Ectodermal cell (in vitro differentiated cells): ENCODE data around the gene TPMT.
A peak's percentile ranks its signal among the peaks of the same experiment; 100 is the strongest.

Experiments
- H3K27ac ChIP-seq: 2 replicates; pipeline ENCODE4 v1.7.0; 2013; ENCODE audit warnings: mild to moderate bottlenecking, low read depth, low read length; ENCODE audit not compliant: insufficient read depth, poor library complexity, severe bottlenecking
- H3K27me3 ChIP-seq: 2 replicates; pipeline ENCODE4 v1.7.0; 2013; ENCODE audit warnings: mild to moderate bottlenecking, low read length; ENCODE audit not compliant: insufficient read depth, control insufficient read depth, poor library complexity, severe bottlenecking
- H3K36me3 ChIP-seq: one replicate; pipeline ENCODE4 v1.7.0; 2013; ENCODE audit warnings: low read length; ENCODE audit not compliant: control insufficient read depth, insufficient read depth
- H3K4me1 ChIP-seq: one replicate; pipeline ENCODE4 v1.7.0; 2013; ENCODE audit warnings: low read length; ENCODE audit not compliant: control insufficient read depth, insufficient read depth
- H3K4me3 ChIP-seq: 2 replicates; pipeline ENCODE4 v1.7.0; 2013; ENCODE audit warnings: low read depth, low read length, control low read depth; ENCODE audit not compliant: insufficient read depth
- H3K9me3 ChIP-seq: 2 replicates; pipeline ENCODE4 v1.7.0; 2013; ENCODE audit warnings: mild to moderate bottlenecking, low read length, moderate library complexity; ENCODE audit not compliant: control insufficient read depth
- WGBS, 2 experiments: methylation state at CpG; one replicate each; pipeline ENCODE4 v1.1.7; 2013; ENCODE audit warnings: missing lambda C conversion rate in 2 of 2; 5-methylcytosine and 5-hydroxymethylcytosine counted together

Gene TPMT

DNA sequence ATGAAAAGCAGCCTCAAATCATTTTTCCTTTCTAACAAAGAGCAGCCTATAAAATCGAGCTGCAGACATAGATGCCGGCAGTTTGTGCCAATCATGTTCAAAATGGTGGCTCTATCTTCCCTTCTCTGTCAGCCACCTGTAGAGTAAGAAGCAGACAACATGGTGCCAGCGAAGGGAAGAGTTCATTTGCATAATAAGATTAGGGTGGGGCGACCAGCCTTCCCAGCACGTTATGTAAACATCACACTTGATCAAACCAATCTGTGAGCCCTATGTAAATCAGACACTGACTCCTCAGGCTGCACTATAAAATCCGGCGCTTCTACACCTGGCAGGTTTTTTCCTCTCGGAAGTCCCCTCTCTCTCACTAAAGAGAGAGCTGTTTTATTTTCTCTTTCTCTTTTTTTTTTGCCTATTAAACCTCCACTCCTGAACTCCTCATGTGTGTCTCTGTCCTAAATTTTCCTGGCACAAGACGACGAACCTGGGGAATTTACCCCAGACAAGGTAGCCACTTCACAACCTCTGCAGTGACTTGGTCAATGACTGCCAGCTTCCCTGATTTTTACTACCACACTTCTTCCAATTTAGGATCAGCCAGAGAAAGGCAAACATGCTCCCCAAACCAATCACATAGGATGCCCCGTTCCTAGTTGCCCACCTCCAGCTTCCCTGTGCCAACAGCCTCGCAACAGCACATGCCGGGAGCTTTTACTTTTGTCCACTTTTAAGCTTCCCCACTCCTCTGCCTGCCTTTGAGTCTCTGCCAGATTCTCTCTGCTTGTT is 12.9 kb downstream of the TPMT start:
- H3K9me3 ChIP-seq: no peaks in the 10 kb centered on the region
- no peak overlapping the region for H3K4me3 ChIP-seq
- peaks cover 5% of the 10 kb centered on the region for H3K36me3 ChIP-seq
- 79 to 81% methylated on average over 13 of the region's 13 CpGs for WGBS, 2 experiments
- H3K27me3 ChIP-seq: no peaks in the 10 kb centered on the region
- H3K4me1 ChIP-seq: no peaks in the 10 kb centered on the region
- no peak overlapping the region for H3K27ac ChIP-seq

DNA sequence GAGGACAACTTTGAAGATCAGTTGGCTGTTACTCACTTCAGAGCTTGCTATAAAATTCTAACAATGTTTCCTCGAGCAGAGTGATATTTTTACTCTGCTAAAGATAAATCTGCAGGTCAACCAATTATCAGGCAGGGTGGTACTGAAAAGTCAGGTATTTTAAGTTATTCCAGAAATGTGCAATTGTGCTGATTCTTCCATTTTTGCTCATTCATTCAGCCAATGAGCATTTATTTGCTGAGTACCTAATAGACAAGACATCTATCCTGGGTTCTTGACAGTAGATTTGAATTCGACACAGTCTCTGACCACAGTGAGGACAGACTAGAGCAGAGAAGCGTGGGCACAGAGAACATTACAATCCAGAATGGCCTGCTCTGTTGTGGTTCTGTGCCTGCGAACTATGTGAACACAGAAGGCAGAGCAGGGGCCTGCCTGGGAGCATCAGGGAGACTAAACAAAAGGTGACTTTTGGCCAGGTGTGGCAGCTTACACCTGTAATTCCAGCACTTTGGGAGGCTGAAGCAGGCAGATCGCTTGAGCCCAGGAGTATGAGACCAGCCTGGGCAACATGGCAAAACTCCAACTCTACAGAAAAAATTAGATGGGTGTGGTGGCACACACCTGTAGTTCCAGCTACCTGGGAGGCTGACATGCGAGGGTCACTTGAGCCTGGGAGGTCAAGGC is 14.8 kb downstream of the TPMT start:
- Histone ChIP-seq H3K36me3 (peaks cover 5% of the 10 kb centered on the region), H3K27ac (no peak overlapping the region), H3K4me3 (no peak overlapping the region), H3K27me3 (no peaks in the 10 kb centered on the region), H3K4me1 (no peaks in the 10 kb centered on the region), H3K9me3 (no peaks in the 10 kb centered on the region)
- WGBS, 2 experiments: 93 to 95% methylated on average over 6 of the region's 6 CpGs

DNA sequence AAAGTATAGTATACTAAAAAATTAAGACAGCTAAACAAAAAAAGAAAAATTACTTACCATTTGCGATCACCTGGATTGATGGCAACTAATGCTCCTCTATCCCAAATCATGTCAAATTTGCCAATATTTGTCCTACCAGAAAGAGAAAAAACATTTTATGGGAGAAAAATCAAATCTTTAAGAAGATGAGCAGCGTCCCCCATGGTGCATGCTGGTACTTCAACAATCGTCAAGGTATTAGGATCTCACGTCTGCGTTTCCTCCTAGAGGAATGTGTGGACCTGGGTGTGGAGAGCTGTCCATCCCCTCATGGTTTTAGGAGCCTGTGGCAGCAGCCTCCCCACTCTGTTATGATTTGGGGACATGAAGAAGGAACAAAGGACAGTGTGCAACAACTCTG is 16.0 kb downstream of the TPMT start:
- H3K4me3 ChIP-seq: no peak overlapping the region
- H3K9me3 ChIP-seq: no peaks in the 10 kb centered on the region
- H3K36me3 ChIP-seq: peaks cover 5% of the 10 kb centered on the region
- no peaks in the 10 kb centered on the region for H3K4me1 ChIP-seq
- 87 to 94% methylated on average over 5 of the region's 5 CpGs for WGBS, 2 experiments
- H3K27me3 ChIP-seq: no peaks in the 10 kb centered on the region
- no peak overlapping the region for H3K27ac ChIP-seq

DNA sequence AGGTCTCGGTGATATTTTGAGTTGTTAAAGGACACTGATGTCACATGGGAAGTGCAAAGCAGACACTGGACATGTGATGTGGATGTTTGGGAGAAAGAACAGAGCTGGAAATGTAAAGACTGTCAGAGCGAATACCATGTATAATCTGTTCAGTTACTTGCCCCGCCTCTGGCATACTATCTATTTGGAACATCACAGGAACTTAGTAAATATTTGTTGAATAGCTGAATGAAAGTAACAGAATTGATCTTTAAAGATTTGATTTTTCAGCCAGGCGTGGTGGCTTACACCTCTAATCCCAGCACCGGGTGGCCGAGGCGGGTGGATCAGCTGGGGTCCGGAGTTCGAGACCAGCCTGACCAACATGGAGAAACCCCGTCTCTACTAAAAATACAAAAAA is 18.6 kb downstream of the TPMT start:
- peaks cover 5% of the 10 kb centered on the region for H3K36me3 ChIP-seq
- H3K27ac ChIP-seq: no peak overlapping the region
- no peak overlapping the region for H3K4me3 ChIP-seq
- 95 to 98% methylated on average over 10 of the region's 10 CpGs for WGBS, 2 experiments
- H3K4me1 ChIP-seq: no peaks in the 10 kb centered on the region
- no peaks in the 10 kb centered on the region for H3K9me3 ChIP-seq
- H3K27me3 ChIP-seq: no peaks in the 10 kb centered on the region

DNA sequence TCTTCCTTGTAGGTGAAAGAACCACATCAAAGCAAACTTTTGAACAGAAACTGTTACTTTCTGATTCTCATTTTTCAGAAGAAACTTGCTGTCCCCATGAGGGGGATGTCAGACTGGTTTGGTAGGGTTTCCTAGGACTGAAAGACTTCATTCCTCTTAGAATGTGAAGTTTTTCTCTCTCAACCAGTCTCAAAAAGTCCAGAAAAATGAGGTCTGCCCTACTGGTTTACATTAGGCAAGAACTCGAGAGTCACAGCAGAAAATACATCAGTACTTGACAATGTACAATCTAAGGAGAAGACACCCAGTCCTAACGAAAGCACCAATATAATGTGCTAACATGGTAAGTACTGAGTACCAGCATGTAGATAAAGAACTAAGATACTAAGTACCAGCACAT is 19.7 kb downstream of the TPMT start:
- Histone ChIP-seq H3K4me1 (no peaks in the 10 kb centered on the region), H3K36me3 (peaks cover 5% of the 10 kb centered on the region), H3K27ac (no peak overlapping the region), H3K9me3 (no peaks in the 10 kb centered on the region), H3K4me3 (no peak overlapping the region), H3K27me3 (no peaks in the 10 kb centered on the region)
- 93 to 100% methylated on average over 2 of the region's 2 CpGs for WGBS, 2 experiments

DNA sequence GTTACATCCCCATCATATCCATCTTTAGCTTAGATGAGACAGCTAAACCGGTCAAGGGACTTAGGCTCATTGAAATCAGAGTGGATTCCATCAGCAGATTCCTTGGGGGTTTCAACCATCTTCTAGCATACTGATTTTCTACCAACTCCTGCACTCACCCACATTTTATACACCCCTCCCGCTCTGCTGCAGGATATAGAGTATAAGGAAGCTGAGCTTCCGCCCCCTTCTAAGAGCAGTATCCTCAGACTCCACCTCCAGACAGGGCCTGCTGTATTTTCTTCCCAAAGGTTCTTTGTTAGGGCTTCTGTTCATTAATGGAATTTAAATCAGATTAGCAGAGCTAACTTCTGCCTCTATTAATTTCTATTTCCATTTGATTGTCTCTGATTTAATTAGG is 22.5 kb downstream of the TPMT start:
- no peaks in the 10 kb centered on the region for H3K9me3 ChIP-seq
- no peak overlapping the region for H3K27ac ChIP-seq
- WGBS, 2 experiments: 92 to 100% methylated on average over 1 to 3 of the region's 3 CpGs
- H3K4me3 ChIP-seq: no peak overlapping the region
- H3K36me3 ChIP-seq: no peaks in the 10 kb centered on the region
- no peaks in the 10 kb centered on the region for H3K27me3 ChIP-seq
- no peaks in the 10 kb centered on the region for H3K4me1 ChIP-seq

DNA sequence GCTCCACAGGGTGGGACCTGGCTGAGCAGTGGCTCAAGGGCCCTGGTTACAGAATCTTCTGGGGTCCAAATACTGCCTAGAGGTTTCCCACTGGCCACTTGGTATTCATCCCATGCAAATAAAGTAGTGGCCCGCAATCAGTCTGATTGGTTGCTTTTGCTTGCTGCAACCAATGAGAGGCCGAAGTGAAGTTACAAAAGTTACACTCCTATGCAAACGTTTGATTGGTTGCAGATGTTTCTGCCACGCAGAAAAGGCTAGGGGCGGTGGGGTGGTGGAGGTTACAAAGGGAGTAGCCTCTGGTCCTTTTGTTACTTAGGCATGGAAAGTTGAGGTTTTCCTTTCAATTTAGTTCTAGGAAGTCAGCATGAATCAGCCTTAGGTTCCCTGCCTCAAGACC is 28.8 kb downstream of the TPMT start:
- Histone ChIP-seq H3K36me3 (no peaks in the 10 kb centered on the region), H3K27ac (no peak overlapping the region), H3K9me3 (no peaks in the 10 kb centered on the region), H3K4me3 (no peak overlapping the region), H3K27me3 (peaks cover 19% of the 10 kb centered on the region), H3K4me1 (no peaks in the 10 kb centered on the region)
- WGBS, 2 experiments: 53 to 57% methylated on average over 5 of the region's 5 CpGs

DNA sequence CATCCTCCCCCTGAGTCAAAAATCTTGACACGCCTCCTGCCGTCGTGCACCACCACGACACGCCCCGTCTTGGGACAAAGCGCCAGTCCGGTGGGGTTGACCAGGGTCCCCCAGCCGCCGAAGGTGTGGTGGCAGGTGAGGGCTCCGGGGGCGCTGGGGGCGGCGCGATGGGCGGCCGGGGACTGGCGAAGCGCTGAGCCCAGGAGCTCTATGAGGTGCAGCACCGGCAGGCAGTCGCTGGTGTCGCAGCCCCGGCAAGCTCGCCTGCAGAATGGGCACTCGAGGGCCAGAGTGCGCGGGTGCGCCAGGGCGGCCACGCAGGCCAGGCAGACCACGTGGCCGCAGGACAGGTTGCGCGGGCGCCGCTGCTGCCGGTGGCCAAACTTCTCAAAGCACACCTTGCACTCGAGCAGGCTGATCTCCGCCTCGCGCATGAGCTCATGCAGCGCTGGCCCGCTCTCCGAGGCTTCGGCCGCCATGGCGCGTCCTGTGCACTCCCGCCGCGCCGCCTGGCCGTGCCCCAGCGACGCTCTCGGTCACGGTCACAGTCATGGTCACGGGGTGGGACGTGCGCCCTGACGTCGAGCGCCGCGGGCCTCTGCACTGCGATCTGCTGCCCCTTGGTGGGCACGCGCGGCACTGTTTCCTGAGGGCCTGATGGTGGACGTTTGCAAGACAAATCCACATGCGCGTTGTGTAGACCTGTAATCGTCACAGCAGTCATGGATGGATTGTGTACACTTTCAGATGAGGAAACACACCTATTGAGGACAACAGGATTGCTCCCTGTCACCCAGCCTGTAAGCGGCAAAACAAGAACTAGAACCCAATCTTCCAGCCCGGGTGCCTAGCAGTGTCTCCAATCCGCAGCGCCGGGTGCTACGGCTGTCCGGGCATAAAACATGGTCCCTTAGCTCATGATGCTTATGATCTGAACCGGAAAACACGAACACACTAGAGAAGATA is 32.5 kb downstream of the TPMT start, which contains the start of gene NHLRC1:
TSS of gene NHLRC1 (minus strand) at position 550 of the 966 bp plus-strand sequence. CDS start at position 479, 71 bp downstream.
- peak within 1 kb of the TSS; percentile 27 for H3K4me3 ChIP-seq
- no peaks in the 10 kb centered on the region for H3K9me3 ChIP-seq
- no peaks in the 10 kb centered on the region for H3K4me1 ChIP-seq
- WGBS, 2 experiments: 50 to 53% methylated on average over 82 of the region's 82 CpGs
- H3K27me3 ChIP-seq: peaks cover 25% of the 10 kb centered on the region
- H3K36me3 ChIP-seq: no peaks in the 10 kb centered on the region
- no peak within 1 kb of the TSS for H3K27ac ChIP-seq

DNA sequence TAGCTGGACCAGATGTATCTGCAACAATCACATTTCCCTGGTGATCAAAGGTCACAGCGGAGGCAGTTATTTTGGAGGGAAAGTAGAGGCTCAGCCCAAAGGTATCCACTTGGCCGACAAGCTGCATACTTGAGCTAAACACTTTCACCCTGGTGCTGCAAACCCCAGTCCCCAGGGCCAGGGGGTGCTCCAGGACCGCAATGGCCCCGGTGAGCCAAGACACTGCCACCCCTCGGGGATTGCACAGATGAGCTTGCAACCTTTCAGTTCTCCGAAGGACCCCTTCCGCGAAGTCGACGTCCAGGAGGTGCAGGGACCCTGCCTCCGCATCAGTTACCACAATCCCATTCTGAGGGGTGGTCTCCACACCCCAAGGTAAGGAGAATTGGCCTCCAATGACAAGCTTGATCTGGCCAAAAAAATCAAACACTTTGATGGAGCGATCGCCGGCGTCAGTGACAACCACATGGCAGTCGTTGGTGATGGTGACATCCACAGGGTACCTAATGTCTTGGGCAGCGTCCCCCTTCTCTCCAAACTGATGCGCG is 33.2 kb downstream of the TPMT start:
- Histone ChIP-seq H3K4me3 (no peak overlapping the region), H3K27ac (no peak overlapping the region), H3K4me1 (no peaks in the 10 kb centered on the region), H3K27me3 (peaks cover 25% of the 10 kb centered on the region), H3K36me3 (no peaks in the 10 kb centered on the region), H3K9me3 (no peaks in the 10 kb centered on the region)
- 90 to 91% methylated on average over 19 of the region's 19 CpGs for WGBS, 2 experiments
